Subcutaneous adipose tissue (tissue), 4 donors: ENCODE results near the gene IQGAP2. TPM values are rescaled to one million over a fixed set of nuclear protein-coding genes. Genes with fewer than 3 reads are reported as not detected.

Experiments
- total RNA-seq, 4 donors: library from RNA; depleted of rRNA; stranded (reverse); fragments of >200 nt; gene quantifications; one replicate each; pipeline ENCODE4 v1.1.0, GENCODE V29; 2016
- TF ChIP-seq, protein P1 (sequence below): fragments of 450-650 bp; IDR thresholded peaks from one replicate; pipeline ENCODE4 v1.5.1; 2016; ENCODE audit warnings: low read depth, mild to moderate bottlenecking, control low read depth, antibody characterized with exemption, moderate library complexity

Gene IQGAP2
- total RNA-seq, 4 donors from 2014 or later, result 16.8 to 119 (median 57.0) TPM

DNA sequence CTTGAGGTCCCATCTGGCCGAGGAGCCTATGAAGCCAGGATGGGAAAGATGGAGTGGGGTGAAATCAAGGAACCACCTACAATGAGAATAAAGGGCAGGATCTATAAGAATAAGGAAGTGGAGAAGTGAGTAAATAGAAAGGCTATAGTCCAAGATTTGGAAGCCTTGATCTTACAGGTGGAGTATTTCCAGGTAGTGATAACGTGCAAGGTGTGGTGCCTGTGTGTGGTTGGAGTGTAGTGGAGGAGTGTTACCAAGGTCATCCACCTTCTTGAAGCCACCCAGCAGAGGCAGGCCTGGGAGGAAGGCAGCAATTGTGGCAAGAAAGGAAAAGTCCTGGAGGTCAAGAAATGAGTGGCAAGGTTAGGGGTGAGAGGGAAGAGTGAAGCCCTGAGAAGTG lies 72.9 kb downstream of the IQGAP2 start:
- TF ChIP-seq, protein P1, sequence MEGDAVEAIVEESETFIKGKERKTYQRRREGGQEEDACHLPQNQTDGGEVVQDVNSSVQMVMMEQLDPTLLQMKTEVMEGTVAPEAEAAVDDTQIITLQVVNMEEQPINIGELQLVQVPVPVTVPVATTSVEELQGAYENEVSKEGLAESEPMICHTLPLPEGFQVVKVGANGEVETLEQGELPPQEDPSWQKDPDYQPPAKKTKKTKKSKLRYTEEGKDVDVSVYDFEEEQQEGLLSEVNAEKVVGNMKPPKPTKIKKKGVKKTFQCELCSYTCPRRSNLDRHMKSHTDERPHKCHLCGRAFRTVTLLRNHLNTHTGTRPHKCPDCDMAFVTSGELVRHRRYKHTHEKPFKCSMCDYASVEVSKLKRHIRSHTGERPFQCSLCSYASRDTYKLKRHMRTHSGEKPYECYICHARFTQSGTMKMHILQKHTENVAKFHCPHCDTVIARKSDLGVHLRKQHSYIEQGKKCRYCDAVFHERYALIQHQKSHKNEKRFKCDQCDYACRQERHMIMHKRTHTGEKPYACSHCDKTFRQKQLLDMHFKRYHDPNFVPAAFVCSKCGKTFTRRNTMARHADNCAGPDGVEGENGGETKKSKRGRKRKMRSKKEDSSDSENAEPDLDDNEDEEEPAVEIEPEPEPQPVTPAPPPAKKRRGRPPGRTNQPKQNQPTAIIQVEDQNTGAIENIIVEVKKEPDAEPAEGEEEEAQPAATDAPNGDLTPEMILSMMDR, result no peak

DNA sequence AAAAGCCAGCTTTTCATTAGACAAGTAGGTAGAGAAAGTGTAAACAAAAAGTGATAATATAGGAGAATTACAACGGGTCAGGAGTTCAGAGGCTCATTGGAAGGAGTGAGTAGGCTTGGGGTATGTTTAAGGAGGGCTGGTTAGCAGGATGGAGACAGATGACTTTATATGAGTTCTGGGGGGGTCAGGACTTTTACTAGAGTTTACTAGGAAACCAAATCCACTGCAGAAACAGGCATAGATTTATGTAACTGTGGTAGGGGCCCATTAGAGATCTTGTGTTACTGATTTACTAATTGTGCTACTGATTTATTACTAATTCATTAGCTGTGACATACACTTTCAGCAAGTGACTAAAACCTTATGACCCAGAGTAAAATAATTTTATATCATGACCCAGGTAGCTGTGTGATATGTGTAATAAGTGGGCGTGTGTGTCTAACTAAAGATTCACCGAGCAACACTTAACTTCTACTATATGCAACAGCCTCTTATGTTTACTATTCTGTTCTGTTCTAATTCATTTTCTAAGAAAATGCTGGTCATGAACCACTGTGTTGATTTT lies 73.5 kb downstream of the IQGAP2 start:
- TF ChIP-seq, protein P1, result no peak

DNA sequence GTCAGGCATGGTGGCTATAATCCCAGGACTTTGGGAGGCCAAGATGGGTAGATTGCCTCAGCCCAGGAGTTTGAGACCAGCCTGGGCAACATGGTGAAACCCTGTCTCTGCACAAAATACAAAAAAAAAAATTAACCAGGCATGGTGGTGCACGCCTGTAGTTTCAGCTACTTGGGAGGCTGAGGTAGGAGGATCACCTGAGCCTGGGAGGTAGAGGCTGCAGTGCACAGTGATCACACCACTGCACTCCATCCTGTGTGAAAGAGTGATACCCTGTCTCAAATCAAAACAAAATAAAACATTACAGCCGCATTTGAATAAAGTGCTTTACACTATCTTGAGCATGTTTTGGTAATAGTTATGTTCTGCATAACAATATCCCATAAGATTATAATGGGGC lies 74.0 kb downstream of the IQGAP2 start:
- TF ChIP-seq, protein P1, result no peak

DNA sequence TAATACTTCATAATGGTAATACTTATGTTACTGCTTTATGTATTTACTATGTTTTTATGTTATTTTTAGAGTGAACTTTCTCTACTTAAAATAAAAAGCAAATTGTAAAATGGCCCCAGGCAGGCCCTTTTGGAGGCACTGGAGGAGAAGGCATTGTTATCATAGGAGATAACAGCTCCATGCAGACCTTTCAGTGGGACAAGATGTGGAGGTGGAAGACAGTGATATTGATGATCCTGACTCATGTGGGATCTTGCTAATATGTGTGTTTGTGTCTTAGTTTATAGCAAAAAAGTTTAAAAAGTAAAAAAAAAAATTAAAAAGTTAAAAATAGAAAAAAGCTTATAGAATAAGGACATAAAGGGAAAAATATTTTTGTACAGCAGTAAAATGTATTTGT lies 74.5 kb downstream of the IQGAP2 start:
- TF ChIP-seq, protein P1, result no peak

DNA sequence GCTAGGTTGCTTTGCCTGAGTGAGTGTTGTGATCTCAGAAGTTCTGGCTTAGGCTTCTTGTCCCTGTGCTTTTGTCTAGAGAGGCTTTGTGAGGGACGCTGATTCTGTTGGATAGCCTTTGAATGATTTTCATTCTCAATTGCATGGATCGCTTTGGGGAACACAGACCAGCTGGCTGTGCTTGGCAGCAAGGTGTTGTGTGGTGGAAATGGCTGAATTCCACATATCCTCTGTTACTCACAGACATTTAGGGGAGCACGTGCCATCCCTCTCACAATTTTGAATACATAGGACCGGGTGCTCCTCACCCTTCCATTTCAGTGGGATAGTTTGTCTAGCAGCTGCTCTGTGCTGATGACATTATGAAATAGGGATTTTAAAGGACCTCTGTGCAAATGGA lies 76.2 kb downstream of the IQGAP2 start:
- TF ChIP-seq, protein P1, result no peak

DNA sequence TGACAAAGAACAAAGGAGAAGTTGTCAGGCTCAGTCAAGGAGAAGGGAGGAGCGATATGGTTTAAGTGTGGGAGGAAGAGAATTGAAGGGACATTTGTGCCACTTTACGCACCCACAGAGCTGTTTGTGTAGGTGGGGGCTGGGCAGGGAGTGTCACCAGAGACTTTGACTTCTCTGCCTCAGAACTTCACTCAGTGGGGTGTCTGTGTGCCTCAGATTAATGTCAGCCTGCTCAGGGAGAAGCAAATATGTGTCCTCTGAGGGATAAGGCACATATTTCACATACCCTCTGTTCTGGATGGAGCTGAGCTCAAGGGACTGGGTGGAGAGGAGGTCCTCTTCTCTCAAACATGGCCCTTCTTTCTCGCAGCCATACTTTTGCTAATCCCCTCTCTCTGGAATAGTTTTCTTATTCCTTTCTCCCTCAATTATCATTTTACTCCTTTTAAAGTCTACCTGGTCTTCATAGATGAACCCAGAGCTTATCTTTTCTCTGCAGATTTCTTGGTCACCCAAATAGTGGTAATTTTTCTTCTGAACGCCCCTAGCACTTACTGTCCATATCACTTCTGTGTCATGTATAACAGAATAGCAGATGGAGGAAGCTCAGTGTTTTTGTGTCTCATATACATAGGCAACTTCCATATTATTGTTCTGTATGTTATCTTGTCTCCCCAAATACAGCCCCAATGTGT lies 77.0 kb downstream of the IQGAP2 start:
- TF ChIP-seq, protein P1, result no peak

DNA sequence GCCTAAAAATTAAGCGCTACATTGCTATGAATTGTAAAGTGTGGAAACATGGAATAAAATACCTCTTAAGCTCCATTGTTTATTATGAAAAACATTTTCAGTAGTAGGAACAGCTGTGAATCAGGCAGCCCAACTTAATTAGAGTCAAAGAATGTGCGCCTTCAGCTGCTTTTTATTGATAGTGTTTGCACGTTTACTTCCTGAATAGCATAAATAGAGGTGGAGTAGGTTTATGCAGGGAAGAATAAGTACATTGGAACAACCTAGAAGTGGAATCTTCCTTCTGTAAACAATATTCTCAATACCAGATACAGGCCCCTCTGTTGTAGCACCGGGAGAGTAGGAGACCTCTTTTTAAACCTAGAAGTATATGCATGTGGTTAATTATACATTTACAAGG lies 79.9 kb downstream of the IQGAP2 start:
- TF ChIP-seq, protein P1, result no peak
